Panc1 (cell line): ENCODE measurements around the gene CCDC89. TPM values are rescaled to one million over a fixed set of nuclear protein-coding genes. Genes with fewer than 3 reads are reported as not detected.
A peak's percentile ranks its signal among the peaks of the same experiment; 100 is the strongest.

Experiments
- ATAC-seq: fragments of 200-7000 bp; cut with Tn5 transposase; 2 replicates; pipeline ENCODE4 v1.9.1; 2020; ENCODE audit warnings: mild to moderate bottlenecking, moderate library complexity
- BruUV-seq: library from RNA; stranded (reverse); fragments of 400-500 nt; replicated peaks from 2 replicates; lab custom pipeline; 2021; lab: Mats Ljungman, UMichigan
- CTCF ChIA-PET: fragments of 300-600 bp; sonication (Branson Sonifier 250); formaldehyde crosslinking; loops from one replicate; lab custom pipeline; 2022; ENCODE audit warnings: antibody characterized with exemption; lab: Charles Lee
- POLR2A ChIA-PET: fragments of 300-600 bp; sonication (Branson Sonifier 250); formaldehyde crosslinking; loops from one replicate; lab custom pipeline; 2022; ENCODE audit warnings: antibody characterized with exemption; lab: Charles Lee
- DNase-seq: peaks from one replicate; pipeline ENCODE4 v3.0.0-alpha.2; 2010; ENCODE audit warnings: low read depth, low spot score
- H3K27ac ChIP-seq: 2 replicates; pipeline ENCODE4 v1.5.1; 2011; ENCODE audit warnings: mild to moderate bottlenecking, low read length, inconsistent platforms
- H3K27me3 ChIP-seq: fragments of 200-500 bp; sonication (Bioruptor generic); 2 replicates; pipeline ENCODE4 v1.6.0; 2014; ENCODE audit warnings: low read length, inconsistent platforms; ENCODE audit not compliant: control insufficient read depth, insufficient read depth
- H3K36me3 ChIP-seq: fragments of 200-500 bp; sonication (Bioruptor generic); 2 replicates; pipeline ENCODE4 v1.5.1; 2014; ENCODE audit warnings: inconsistent platforms, mild to moderate bottlenecking, low read length, moderate library complexity; ENCODE audit not compliant: control insufficient read depth, insufficient read depth
- H3K4me1 ChIP-seq: 2 replicates; pipeline ENCODE4 v1.5.1; 2011; ENCODE audit warnings: inconsistent platforms, mild to moderate bottlenecking, low read length, moderate library complexity; ENCODE audit not compliant: control insufficient read depth, insufficient read depth
- H3K4me3 ChIP-seq, 2 experiments: 2 replicates each; pipeline ENCODE4 v1.5.1; 2011 to 2012; ENCODE audit warnings: low read depth in 2 of 2, low read length in 2 of 2, mild to moderate bottlenecking in 2 of 2, inconsistent platforms in 1 of 2, moderate library complexity in 1 of 2
- H3K9me3 ChIP-seq: fragments of 200-500 bp; sonication (Bioruptor generic); 2 replicates; pipeline ENCODE4 v1.5.1; 2014; ENCODE audit warnings: low read depth, mild to moderate bottlenecking, inconsistent platforms, low read length, moderate library complexity; ENCODE audit not compliant: control insufficient read depth, insufficient read depth
- POLR2AphosphoS5 ChIP-seq: IDR thresholded peaks from 2 replicates; pipeline ENCODE4 v1.6.1; 2012; ENCODE audit warnings: mild to moderate bottlenecking, low read depth, low read length, moderate library complexity
- SIN3A ChIP-seq: IDR thresholded peaks from 2 replicates; pipeline ENCODE4 v1.6.1; 2012; ENCODE audit warnings: low read depth, mild to moderate bottlenecking, low read length, moderate library complexity, borderline replicate concordance; ENCODE audit not compliant: insufficient read depth
- TCF7L2 ChIP-seq: IDR thresholded peaks from 2 replicates; pipeline ENCODE4 v1.6.1; 2011; ENCODE audit warnings: mild to moderate bottlenecking, low read depth, low read length, inconsistent platforms
- in situ Hi-C: cut with HindIII; loops from 2 replicates; pipeline ENCODE4 v1.10.0; 2016; ENCODE audit warnings: low sequenced_read_pairs, low pct_unique_long_range_greater_than_20kb
- intact Hi-C: fragments of 100-400 bp; cut with micrococcal nuclease; formaldehyde crosslinking; loops from one replicate; pipeline ENCODE4 v1.10.0; 2022; ENCODE audit not compliant: unreplicated experiment
- total RNA-seq: library from RNA; stranded (reverse); gene quantifications from one replicate; pipeline ENCODE4 v1.2.1, GENCODE V29; 2021; ENCODE audit not compliant: unreplicated experiment
- TF ChIP-seq, protein P1 (sequence below): fragments of 450-650 bp; IDR thresholded peaks from 2 replicates; pipeline ENCODE4 v1.5.1; 2017; ENCODE audit warnings: mild to moderate bottlenecking
- TF ChIP-seq, protein P2 (sequence below), 2 experiments: IDR thresholded peaks; 2 replicates each; pipeline ENCODE4 v1.6.1; 2011 to 2012; ENCODE audit warnings: low read depth in 2 of 2, control low read depth in 1 of 2, low read length in 1 of 2, mild to moderate bottlenecking in 1 of 2, moderate library complexity in 1 of 2; ENCODE audit not compliant: insufficient read depth in 1 of 2

CCDC89 gene
- total RNA-seq, 1 experiment from 2014 or later = 1.7 TPM

DNA sequence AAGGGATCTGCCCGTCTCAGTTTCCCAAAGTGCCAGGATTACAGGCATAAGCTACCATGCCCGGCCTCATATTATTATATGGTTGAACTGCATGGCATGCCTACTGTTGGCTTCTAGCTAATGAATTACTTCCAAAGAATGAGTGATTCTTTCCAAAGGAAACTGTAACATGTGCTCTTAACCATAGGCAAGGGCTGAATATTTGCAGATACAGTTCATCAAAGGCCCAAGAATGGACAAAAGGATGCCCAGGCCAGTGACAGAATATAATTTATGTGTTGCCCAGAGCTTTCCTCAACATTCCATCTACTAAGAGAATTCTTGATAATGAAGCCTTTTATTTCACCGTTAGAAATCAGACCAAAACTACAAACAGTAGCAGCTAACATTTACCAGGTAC lies 27.0 kb upstream of the CCDC89 start:
- H3K27me3 ChIP-seq = no peaks in the 10 kb centered on the region
- H3K4me1 ChIP-seq = peaks cover 30% of the 10 kb centered on the region
- POLR2A ChIA-PET = interaction anchor here (0.6 kb wide), 2 partner anchors 58 to 152 kb away, joined by 4 read pairs; no protein-coding TSS in a partner anchor
- no TSS peak for BruUV-seq
- H3K4me3 ChIP-seq = no peak overlapping the region
- DNase-seq (no peak), ATAC-seq (no peak)
- CTCF ChIA-PET = no interaction called here
- intact Hi-C loops (no loop called here), in situ Hi-C loops (no loop called here)
- H3K9me3 ChIP-seq = no peaks in the 10 kb centered on the region
- 0 out of 2 replicates have a peak, but pooled peaks cover 6% of the 10 kb centered on the region for H3K36me3 ChIP-seq
- peak overlapping the region; percentile 51; the same call in 1 of the 2 replicates for H3K27ac ChIP-seq
- TF ChIP-seq POLR2AphosphoS5 (no peak), SIN3A (no peak), TCF7L2 (no peak)
- TF ChIP-seq, protein P1, sequence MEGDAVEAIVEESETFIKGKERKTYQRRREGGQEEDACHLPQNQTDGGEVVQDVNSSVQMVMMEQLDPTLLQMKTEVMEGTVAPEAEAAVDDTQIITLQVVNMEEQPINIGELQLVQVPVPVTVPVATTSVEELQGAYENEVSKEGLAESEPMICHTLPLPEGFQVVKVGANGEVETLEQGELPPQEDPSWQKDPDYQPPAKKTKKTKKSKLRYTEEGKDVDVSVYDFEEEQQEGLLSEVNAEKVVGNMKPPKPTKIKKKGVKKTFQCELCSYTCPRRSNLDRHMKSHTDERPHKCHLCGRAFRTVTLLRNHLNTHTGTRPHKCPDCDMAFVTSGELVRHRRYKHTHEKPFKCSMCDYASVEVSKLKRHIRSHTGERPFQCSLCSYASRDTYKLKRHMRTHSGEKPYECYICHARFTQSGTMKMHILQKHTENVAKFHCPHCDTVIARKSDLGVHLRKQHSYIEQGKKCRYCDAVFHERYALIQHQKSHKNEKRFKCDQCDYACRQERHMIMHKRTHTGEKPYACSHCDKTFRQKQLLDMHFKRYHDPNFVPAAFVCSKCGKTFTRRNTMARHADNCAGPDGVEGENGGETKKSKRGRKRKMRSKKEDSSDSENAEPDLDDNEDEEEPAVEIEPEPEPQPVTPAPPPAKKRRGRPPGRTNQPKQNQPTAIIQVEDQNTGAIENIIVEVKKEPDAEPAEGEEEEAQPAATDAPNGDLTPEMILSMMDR = no peak
- TF ChIP-seq, protein P2, sequence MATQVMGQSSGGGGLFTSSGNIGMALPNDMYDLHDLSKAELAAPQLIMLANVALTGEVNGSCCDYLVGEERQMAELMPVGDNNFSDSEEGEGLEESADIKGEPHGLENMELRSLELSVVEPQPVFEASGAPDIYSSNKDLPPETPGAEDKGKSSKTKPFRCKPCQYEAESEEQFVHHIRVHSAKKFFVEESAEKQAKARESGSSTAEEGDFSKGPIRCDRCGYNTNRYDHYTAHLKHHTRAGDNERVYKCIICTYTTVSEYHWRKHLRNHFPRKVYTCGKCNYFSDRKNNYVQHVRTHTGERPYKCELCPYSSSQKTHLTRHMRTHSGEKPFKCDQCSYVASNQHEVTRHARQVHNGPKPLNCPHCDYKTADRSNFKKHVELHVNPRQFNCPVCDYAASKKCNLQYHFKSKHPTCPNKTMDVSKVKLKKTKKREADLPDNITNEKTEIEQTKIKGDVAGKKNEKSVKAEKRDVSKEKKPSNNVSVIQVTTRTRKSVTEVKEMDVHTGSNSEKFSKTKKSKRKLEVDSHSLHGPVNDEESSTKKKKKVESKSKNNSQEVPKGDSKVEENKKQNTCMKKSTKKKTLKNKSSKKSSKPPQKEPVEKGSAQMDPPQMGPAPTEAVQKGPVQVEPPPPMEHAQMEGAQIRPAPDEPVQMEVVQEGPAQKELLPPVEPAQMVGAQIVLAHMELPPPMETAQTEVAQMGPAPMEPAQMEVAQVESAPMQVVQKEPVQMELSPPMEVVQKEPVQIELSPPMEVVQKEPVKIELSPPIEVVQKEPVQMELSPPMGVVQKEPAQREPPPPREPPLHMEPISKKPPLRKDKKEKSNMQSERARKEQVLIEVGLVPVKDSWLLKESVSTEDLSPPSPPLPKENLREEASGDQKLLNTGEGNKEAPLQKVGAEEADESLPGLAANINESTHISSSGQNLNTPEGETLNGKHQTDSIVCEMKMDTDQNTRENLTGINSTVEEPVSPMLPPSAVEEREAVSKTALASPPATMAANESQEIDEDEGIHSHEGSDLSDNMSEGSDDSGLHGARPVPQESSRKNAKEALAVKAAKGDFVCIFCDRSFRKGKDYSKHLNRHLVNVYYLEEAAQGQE (IDR thresholded peaks at IDR 0.05; ENCODE audit: insufficient read depth in 1 of 2, low read depth in 2 of 2, low read length in 1 of 2) = no peak

DNA sequence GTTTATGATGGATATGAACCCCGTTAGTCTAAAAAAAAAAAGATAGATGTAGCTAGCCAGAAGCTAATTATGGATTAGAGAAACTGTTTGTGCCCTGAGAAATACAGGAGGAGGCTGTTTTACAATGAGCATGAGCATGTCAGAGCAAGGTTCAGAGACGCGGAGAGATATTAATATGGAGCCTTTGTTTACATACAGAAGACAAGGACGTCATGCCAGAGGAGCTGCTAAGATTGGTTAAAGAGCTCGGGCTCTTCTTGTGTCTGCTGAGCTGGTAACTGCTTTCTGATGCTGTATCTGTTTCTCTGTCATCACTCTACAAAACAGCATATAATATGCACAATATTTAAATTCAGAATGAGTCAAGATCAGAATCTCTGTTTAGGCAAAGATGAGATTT lies 24.9 kb upstream of the CCDC89 start:
- 0 out of 2 replicates have a peak, but pooled peaks cover 4% of the 10 kb centered on the region for H3K36me3 ChIP-seq
- intact Hi-C loops (no loop called here), in situ Hi-C loops (no loop called here)
- DNase-seq (no peak), ATAC-seq (no peak)
- peaks cover 13% of the 10 kb centered on the region for H3K4me1 ChIP-seq
- POLR2A ChIA-PET = no interaction called here
- peak overlapping the region; percentile 49; the same call in 1 of the 2 replicates for H3K27ac ChIP-seq
- H3K27me3 ChIP-seq = no peaks in the 10 kb centered on the region
- CTCF ChIA-PET = no interaction called here
- no peak overlapping the region for H3K4me3 ChIP-seq
- TF ChIP-seq, protein P2 (IDR thresholded peaks at IDR 0.05; ENCODE audit: insufficient read depth in 1 of 2, low read depth in 2 of 2, low read length in 1 of 2) = no peak
- TF ChIP-seq TCF7L2 (no peak), POLR2AphosphoS5 (no peak)
- TF ChIP-seq, protein P1 = no peak
- BruUV-seq = no TSS peak
- no peaks in the 10 kb centered on the region for H3K9me3 ChIP-seq
